Umbilical cord (tissue), 1 donor: Measurements from ENCODE around the gene TMEM238L. TPM values are rescaled to one million over a fixed set of nuclear protein-coding genes. Genes with fewer than 3 reads are reported as not detected.

Experiments
- total RNA-seq: library from RNA; depleted of rRNA; stranded (reverse); fragments of >200 nt; gene quantifications from one replicate; pipeline ENCODE4 v1.2.3, GENCODE V29; 2014; ENCODE audit warnings: low replicate concordance; ENCODE audit not compliant: insufficient read depth

TMEM238L gene
- total RNA-seq, 1 donor from 2014 or later = not detected

Other genes starting within 250 kb of the TMEM238L start
- gene MYH3, start 146.8 kb downstream of the TMEM238L start, total RNA-seq = 12.0 TPM
- gene SCO1, start 106.6 kb downstream of the TMEM238L start, total RNA-seq = 57.8 TPM
- 18.3 TPM for gene ADPRM, start 106.5 kb downstream of the TMEM238L start, total RNA-seq
- 20.0 TPM for gene TMEM220, start 74.1 kb downstream of the TMEM238L start, total RNA-seq
- gene PIRT, start 34.0 kb upstream of the TMEM238L start, total RNA-seq = 0.24 TPM